ENCODE measurements around the gene KCNJ9. TPM values are rescaled to one million over a fixed set of nuclear protein-coding genes. Genes with fewer than 3 reads are reported as not detected.
A peak's percentile ranks its signal among the peaks of the same experiment; 100 is the strongest.

KCNJ9 gene
- polyA plus RNA-seq, 3 donors = not detected

DNA sequence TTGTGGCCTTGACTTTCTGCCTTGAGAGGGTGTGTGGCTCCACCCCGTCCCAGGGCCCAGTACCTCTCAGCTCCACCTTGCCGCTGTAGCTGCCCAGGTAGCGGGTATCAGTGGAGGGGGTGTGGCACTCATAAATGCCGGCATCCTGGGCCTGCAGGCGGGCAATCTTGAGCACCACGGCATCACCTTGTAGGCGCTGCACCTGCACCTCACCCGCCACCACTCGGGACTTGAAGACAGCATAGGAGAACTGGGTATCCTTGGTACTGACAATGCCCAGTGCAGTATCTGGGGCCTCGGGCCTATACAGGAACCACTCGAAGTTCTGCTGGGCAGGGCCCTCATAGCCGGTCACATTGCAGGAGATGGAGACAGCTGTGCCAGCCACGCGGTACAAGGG is 13.5 kb downstream of the KCNJ9 start:
- TF ChIP-seq, protein P1, sequence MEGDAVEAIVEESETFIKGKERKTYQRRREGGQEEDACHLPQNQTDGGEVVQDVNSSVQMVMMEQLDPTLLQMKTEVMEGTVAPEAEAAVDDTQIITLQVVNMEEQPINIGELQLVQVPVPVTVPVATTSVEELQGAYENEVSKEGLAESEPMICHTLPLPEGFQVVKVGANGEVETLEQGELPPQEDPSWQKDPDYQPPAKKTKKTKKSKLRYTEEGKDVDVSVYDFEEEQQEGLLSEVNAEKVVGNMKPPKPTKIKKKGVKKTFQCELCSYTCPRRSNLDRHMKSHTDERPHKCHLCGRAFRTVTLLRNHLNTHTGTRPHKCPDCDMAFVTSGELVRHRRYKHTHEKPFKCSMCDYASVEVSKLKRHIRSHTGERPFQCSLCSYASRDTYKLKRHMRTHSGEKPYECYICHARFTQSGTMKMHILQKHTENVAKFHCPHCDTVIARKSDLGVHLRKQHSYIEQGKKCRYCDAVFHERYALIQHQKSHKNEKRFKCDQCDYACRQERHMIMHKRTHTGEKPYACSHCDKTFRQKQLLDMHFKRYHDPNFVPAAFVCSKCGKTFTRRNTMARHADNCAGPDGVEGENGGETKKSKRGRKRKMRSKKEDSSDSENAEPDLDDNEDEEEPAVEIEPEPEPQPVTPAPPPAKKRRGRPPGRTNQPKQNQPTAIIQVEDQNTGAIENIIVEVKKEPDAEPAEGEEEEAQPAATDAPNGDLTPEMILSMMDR (IDR thresholded peaks at IDR 0.05) = no peak
- DNase-seq = no peak
- no peaks in the 10 kb centered on the region for H3K27me3 ChIP-seq (ENCODE audit: control insufficient read depth in 2 of 2, insufficient read depth in 2 of 2, low read length in 2 of 2)
- no peak overlapping the region for H3K9ac ChIP-seq (ENCODE audit: insufficient read depth, low read length, poor library complexity, severe bottlenecking)
- no peaks in the 10 kb centered on the region for H3K79me2 ChIP-seq (ENCODE audit: insufficient read depth, low read length)
- H3K27me3 Mint-ChIP-seq (ENCODE audit: low read depth in 3 of 3) = peaks cover 3 to 12% (median 4%) of the 10 kb centered on the region in 3 donors
- no peak overlapping the region for H3K4me3 Mint-ChIP-seq
- peaks cover 27% of the 10 kb centered on the region for H3K4me1 Mint-ChIP-seq
- H3K36me3 Mint-ChIP-seq = peaks cover 21 to 25% of the 10 kb centered on the region in 2 donors
- H3K4me3 ChIP-seq (replicated peaks in 1 of 3; ENCODE audit: low read depth in 2 of 3, low read length in 3 of 3) = no peak overlapping the region
- 98% methylated on average over 13 of the region's 14 CpGs for WGBS (ENCODE audit: insufficient coverage)
- no peak overlapping the region for H2AFZ ChIP-seq (ENCODE audit: insufficient read depth, low read depth, low read length, poor library complexity, severe bottlenecking)
- no peak overlapping the region for H3K27ac ChIP-seq (ENCODE audit: low read depth in 1 of 2, low read length in 2 of 2)
- intact Hi-C loops (cut with micrococcal nuclease) = loop anchor here (5.0 to 10.0 kb wide), 3 partner anchors 112 to 310 kb away; partner anchors contain the start of genes DUSP23 (in 1 of the 2) and PEA15 (in 1 of the 2)
- H3K36me3 ChIP-seq (replicated peaks in 1 of 2; ENCODE audit: control insufficient read depth in 1 of 2, insufficient read depth in 2 of 2, low read length in 2 of 2) = peaks cover 14 to 44% of the 10 kb centered on the region in 2 donors
- no peak overlapping the region for H3K27ac Mint-ChIP-seq
- H3K9me3 ChIP-seq (replicated peaks in 1 of 2; ENCODE audit: control insufficient read depth in 1 of 2, insufficient read depth in 1 of 2, low read length in 2 of 2) = no peaks in the 10 kb centered on the region
- H3K4me1 ChIP-seq (ENCODE audit: control insufficient read depth in 1 of 2, insufficient read depth in 2 of 2, low read length in 2 of 2) = peaks cover 30 to 36% of the 10 kb centered on the region in 2 donors
- H4K20me1 ChIP-seq (ENCODE audit: insufficient read depth, low read length) = peaks cover 9% of the 10 kb centered on the region
- no peaks in the 10 kb centered on the region for H3K9me3 Mint-ChIP-seq
- H3K4me2 ChIP-seq (replicated peaks; ENCODE audit: extremely low read depth, low read length, poor library complexity, severe bottlenecking) = no peak overlapping the region

DNA sequence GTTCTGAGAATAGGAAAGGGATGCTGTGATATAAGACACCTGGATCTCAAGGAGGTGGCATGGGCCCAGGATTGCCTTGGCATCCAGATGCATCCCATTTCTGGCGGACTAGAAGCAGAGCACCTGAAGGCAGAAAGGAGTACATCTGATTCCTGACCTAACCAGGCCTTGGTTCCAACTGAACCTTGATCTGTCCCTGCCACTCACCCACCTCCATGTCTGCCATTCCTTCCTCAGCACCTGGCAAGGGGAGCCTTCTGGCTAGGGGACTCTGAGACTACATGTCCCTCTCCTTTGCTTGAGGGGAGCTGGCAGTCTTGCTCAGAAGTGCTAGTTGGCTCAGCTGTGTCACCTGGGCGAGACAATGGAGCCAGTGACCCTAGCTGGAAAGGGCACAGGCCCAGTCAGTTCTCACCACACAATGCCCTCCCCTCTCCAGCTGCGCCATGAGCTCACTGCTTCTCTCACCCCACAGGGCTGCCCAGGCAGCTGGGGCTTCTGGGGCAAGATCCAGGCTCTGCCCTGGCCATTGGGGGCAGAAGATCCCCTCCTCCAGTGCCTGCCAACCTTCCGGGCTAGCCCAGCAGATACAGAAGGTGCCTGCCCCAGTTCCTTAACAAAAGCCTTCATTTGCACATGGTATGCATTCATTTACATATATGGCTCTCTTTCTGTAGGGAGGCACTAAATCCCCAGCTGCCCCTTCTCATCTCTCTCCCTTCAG is 14.2 kb downstream of the KCNJ9 start:
- Histone ChIP-seq H3K36me3 (replicated peaks in 1 of 2; ENCODE audit: control insufficient read depth in 1 of 2, insufficient read depth in 2 of 2, low read length in 2 of 2) (peaks cover 14 to 44% of the 10 kb centered on the region in 2 donors), H3K9me3 (replicated peaks in 1 of 2; ENCODE audit: control insufficient read depth in 1 of 2, insufficient read depth in 1 of 2, low read length in 2 of 2) (no peaks in the 10 kb centered on the region), H4K20me1 (ENCODE audit: insufficient read depth, low read length) (peaks cover 9% of the 10 kb centered on the region), H3K27me3 (ENCODE audit: control insufficient read depth in 2 of 2, insufficient read depth in 2 of 2, low read length in 2 of 2) (no peaks in the 10 kb centered on the region), H3K79me2 (ENCODE audit: insufficient read depth, low read length) (no peaks in the 10 kb centered on the region), H2AFZ (ENCODE audit: insufficient read depth, low read depth, low read length, poor library complexity, severe bottlenecking) (no peak overlapping the region), H3K9ac (ENCODE audit: insufficient read depth, low read length, poor library complexity, severe bottlenecking) (no peak overlapping the region), H3K27ac (ENCODE audit: low read depth in 1 of 2, low read length in 2 of 2) (no peak overlapping the region), H3K4me1 (ENCODE audit: control insufficient read depth in 1 of 2, insufficient read depth in 2 of 2, low read length in 2 of 2) (peaks cover 32 to 38% of the 10 kb centered on the region in 2 donors), H3K4me3 (replicated peaks in 1 of 3; ENCODE audit: low read depth in 2 of 3, low read length in 3 of 3) (no peak overlapping the region), H3K4me2 (replicated peaks; ENCODE audit: extremely low read depth, low read length, poor library complexity, severe bottlenecking) (no peak overlapping the region)
- Mint-ChIP-seq H3K4me1 (peaks cover 27% of the 10 kb centered on the region), H3K4me3 (no peak overlapping the region), H3K27ac (peak overlapping the region in 4 of 7 donors; percentile 7 to 88 (median 62)), H3K9me3 (no peaks in the 10 kb centered on the region), H3K27me3 (ENCODE audit: low read depth in 3 of 3) (peaks cover 3 to 12% (median 4%) of the 10 kb centered on the region in 3 donors), H3K36me3 (peaks cover 21 to 24% of the 10 kb centered on the region in 2 donors)
- 90% methylated on average over 3 of the region's 4 CpGs for WGBS (ENCODE audit: insufficient coverage)
- no peak for DNase-seq
- TF ChIP-seq, protein P1 (IDR thresholded peaks at IDR 0.05) = no peak
- intact Hi-C loops (cut with micrococcal nuclease) = loop anchor here (5.0 to 10.0 kb wide), 3 partner anchors 112 to 311 kb away; partner anchors contain the start of genes DUSP23 (in 1 of the 2) and PEA15 (in 1 of the 2)

Data from CD14-positive monocyte (primary cell).